ENCODE data around the gene PKP1. TPM values are rescaled to one million over a fixed set of nuclear protein-coding genes. Genes with fewer than 3 reads are reported as not detected.

PKP1 gene
- total and polyA plus RNA-seq, 9 donors = 3.3 to 40.4 (median 10.5) TPM

GRCh38 chr1:201268604-201269151 is 14.6 kb upstream of the PKP1 start:
- DNase-seq = peak; percentile 90
- no peaks in the 10 kb centered on the region for H3K9me3 ChIP-seq (replicated peaks; ENCODE audit: control insufficient read depth, low read depth, low read length)
- H3K27me3 ChIP-seq (ENCODE audit: control insufficient read depth, insufficient read depth, low read length) = peaks cover 16% of the 10 kb centered on the region
- H3K27ac ChIP-seq (ENCODE audit: low read length) = peak overlapping the region; percentile 80
- 21% methylated on average over 6 of the region's 12 CpGs for WGBS (ENCODE audit: insufficient coverage)
- H3K4me3 ChIP-seq (ENCODE audit: low read length) = no peak overlapping the region
- H3K4me1 ChIP-seq (ENCODE audit: control insufficient read depth, insufficient read depth, low read length) = peaks cover 29% of the 10 kb centered on the region
- H3K36me3 ChIP-seq (ENCODE audit: control insufficient read depth, insufficient read depth, low read length) = no peaks in the 10 kb centered on the region

- peaks cover 28% of the 10 kb centered on the region for H3K4me1 ChIP-seq (ENCODE audit: control insufficient read depth, insufficient read depth, low read length)
- peak overlapping the region; percentile 80 for H3K27ac ChIP-seq (ENCODE audit: low read length)
- no peak overlapping the region for H3K4me3 ChIP-seq (ENCODE audit: low read length)
- no peaks in the 10 kb centered on the region for H3K36me3 ChIP-seq (ENCODE audit: control insufficient read depth, insufficient read depth, low read length)
- no peak for DNase-seq
- WGBS (ENCODE audit: insufficient coverage) = 76% methylated on average over 5 of the region's 7 CpGs
- H3K27me3 ChIP-seq (ENCODE audit: control insufficient read depth, insufficient read depth, low read length) = peaks cover 16% of the 10 kb centered on the region
- H3K9me3 ChIP-seq (replicated peaks; ENCODE audit: control insufficient read depth, low read depth, low read length) = no peaks in the 10 kb centered on the region
Observed at GRCh38 chr1:201269281-201269680, 14.0 kb upstream of the PKP1 start.

GRCh38 chr1:201269900-201270410 is 13.4 kb upstream of the PKP1 start:
- Histone ChIP-seq H3K27me3 (ENCODE audit: control insufficient read depth, insufficient read depth, low read length) (peaks cover 16% of the 10 kb centered on the region), H3K4me1 (ENCODE audit: control insufficient read depth, insufficient read depth, low read length) (peaks cover 34% of the 10 kb centered on the region), H3K36me3 (ENCODE audit: control insufficient read depth, insufficient read depth, low read length) (no peaks in the 10 kb centered on the region), H3K9me3 (replicated peaks; ENCODE audit: control insufficient read depth, low read depth, low read length) (no peaks in the 10 kb centered on the region), H3K4me3 (ENCODE audit: low read length) (no peak overlapping the region), H3K27ac (ENCODE audit: low read length) (no peak overlapping the region)
- no peak for DNase-seq
- 80% methylated on average over 4 of the region's 6 CpGs for WGBS (ENCODE audit: insufficient coverage)

DNA sequence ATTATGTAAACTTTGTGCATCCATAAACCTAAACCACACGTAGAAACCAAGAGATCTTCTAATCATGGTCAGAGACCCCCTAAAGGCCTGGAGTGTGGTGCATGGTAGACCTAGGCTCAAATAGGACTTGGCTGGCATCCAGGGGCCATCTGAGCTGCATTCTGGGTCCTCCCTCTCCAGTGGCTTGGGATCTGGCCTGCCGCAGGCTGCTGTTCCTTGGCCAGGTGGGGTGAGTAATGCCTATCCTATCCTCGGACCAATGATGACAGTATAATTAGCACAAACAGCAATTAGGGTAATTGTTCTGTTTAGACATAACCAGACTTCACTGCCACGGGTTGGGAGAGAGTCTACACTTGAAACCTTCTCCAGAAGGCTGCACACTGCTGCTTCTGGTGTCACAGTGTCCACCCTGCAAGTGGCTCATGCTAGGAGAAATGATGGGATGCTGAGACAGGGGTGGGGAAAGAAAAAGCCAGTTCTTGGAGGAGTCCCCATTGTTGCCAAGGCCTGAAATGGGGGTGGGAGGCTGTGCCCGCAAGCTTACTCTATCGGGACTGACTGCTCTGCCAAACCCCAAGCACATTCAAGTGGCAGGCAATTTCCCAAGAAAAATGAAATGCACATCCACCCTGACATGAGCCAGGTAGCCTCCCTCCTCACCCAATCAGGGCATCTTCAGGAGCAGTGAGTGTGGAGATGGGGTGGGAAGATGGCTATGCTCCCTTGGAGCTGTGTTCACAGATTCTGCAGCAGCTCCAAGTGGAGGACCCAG is 12.5 kb upstream of the PKP1 start:
- no peak for DNase-seq
- H3K36me3 ChIP-seq (ENCODE audit: control insufficient read depth, insufficient read depth, low read length) = no peaks in the 10 kb centered on the region
- H3K27me3 ChIP-seq (ENCODE audit: control insufficient read depth, insufficient read depth, low read length) = peaks cover 16% of the 10 kb centered on the region
- WGBS (ENCODE audit: insufficient coverage) = 88% methylated on average over 1 of the region's 6 CpGs
- H3K27ac ChIP-seq (ENCODE audit: low read length) = no peak overlapping the region
- H3K4me1 ChIP-seq (ENCODE audit: control insufficient read depth, insufficient read depth, low read length) = peaks cover 42% of the 10 kb centered on the region
- H3K9me3 ChIP-seq (replicated peaks; ENCODE audit: control insufficient read depth, low read depth, low read length) = no peaks in the 10 kb centered on the region
- H3K4me3 ChIP-seq (ENCODE audit: low read length) = no peak overlapping the region

DNA sequence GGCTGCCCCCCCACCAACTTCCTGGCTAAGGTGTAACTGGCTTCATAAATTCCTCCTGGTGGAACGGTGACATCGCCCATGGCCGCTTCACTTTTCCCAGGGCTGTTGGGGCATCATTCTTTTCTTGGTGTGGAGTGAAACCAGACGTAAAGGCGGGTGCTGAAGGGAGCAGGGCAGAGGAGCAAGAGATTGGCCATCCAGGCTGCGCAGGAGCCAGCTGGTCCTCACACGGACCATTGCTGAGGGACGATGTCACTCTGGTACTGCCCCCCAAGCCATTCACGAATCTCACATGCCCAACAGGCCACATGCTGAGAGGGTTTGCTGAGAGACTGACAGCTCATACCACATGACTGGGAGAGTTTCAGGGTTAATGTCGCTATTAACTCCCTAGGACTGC is 10.5 kb upstream of the PKP1 start:
- DNase-seq = no peak
- H3K36me3 ChIP-seq (ENCODE audit: control insufficient read depth, insufficient read depth, low read length) = no peaks in the 10 kb centered on the region

DNA sequence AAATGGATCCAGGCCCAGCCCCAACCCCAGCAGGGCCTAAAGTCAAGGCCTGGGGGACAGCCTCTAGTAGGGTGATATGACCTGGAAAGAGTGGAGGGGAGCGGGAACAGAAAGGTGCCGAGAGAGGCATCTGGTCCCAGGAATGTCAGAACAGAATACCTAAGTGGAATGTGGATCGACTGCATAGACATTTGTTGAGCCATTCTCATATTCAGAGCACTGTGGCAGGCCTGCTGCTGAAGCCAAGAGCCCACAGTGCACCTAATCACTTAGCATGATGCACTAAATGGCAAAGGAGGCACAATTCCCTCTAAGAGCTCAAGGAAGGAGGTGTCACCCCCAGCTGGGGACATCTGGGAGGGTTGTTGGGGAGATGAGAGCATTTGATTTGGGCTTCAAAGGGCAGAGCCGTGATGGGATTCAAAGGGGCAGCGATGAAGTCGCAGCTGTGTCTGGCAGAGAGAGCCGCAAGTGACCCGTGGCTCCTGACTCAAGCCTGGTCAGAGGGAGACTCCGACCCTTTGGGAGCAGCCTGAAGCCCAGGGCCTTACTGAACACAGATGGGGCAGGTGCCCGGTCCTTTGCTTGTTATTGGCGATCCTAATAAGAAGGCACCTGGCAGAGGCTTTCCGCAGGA is 8.6 kb upstream of the PKP1 start:
- H3K9me3 ChIP-seq (replicated peaks; ENCODE audit: control insufficient read depth, low read depth, low read length) = no peaks in the 10 kb centered on the region
- peak overlapping the region; percentile 44 for H3K27ac ChIP-seq (ENCODE audit: low read length)
- DNase-seq = no peak
- peaks cover 35% of the 10 kb centered on the region for H3K4me1 ChIP-seq (ENCODE audit: control insufficient read depth, insufficient read depth, low read length)
- WGBS (ENCODE audit: insufficient coverage) = 73% methylated on average over 12 of the region's 12 CpGs
- H3K4me3 ChIP-seq (ENCODE audit: low read length) = no peak overlapping the region
- peaks cover 12% of the 10 kb centered on the region for H3K27me3 ChIP-seq (ENCODE audit: control insufficient read depth, insufficient read depth, low read length)
- H3K36me3 ChIP-seq (ENCODE audit: control insufficient read depth, insufficient read depth, low read length) = no peaks in the 10 kb centered on the region

More for the DNA sequence above, 10.5 kb upstream of the PKP1 start:
- no peaks in the 10 kb centered on the region for H3K9me3 ChIP-seq (replicated peaks; ENCODE audit: control insufficient read depth, low read depth, low read length)
- H3K4me1 ChIP-seq (ENCODE audit: control insufficient read depth, insufficient read depth, low read length) = peaks cover 49% of the 10 kb centered on the region
- peaks cover 12% of the 10 kb centered on the region for H3K27me3 ChIP-seq (ENCODE audit: control insufficient read depth, insufficient read depth, low read length)
- 61% methylated on average over 6 of the region's 10 CpGs for WGBS (ENCODE audit: insufficient coverage)
- H3K27ac ChIP-seq (ENCODE audit: low read length) = no peak overlapping the region
- H3K4me3 ChIP-seq (ENCODE audit: low read length) = no peak overlapping the region

DNA sequence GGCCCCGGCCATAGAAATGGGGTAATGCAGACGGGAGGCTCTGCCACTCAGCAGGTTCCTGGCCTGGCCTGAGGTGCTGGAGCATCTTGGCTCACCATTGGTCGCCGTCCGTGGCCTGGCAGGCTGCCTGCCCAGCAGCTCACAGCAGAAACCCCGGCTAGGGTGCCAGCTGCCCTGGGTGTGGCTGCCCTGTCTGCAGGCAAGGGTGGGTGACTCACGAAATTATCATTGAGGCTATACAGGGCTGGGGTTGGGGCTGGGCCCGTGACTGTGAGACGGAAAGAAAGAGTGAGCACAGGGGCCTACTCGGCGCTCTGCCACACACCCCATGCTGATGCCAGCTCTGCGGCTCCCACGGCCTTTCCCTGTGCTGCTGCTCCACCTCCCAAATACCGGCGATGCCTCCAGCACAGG is 8.0 kb upstream of the PKP1 start:
- H3K9me3 ChIP-seq (replicated peaks; ENCODE audit: control insufficient read depth, low read depth, low read length) = no peaks in the 10 kb centered on the region
- H3K27me3 ChIP-seq (ENCODE audit: control insufficient read depth, insufficient read depth, low read length) = peaks cover 8% of the 10 kb centered on the region
- H3K4me3 ChIP-seq (ENCODE audit: low read length) = no peak overlapping the region
- no peaks in the 10 kb centered on the region for H3K36me3 ChIP-seq (ENCODE audit: control insufficient read depth, insufficient read depth, low read length)
- H3K27ac ChIP-seq (ENCODE audit: low read length) = peak overlapping the region; percentile 44
- peak; percentile 70 for DNase-seq
- 71% methylated on average over 11 of the region's 15 CpGs for WGBS (ENCODE audit: insufficient coverage)
- peaks cover 35% of the 10 kb centered on the region for H3K4me1 ChIP-seq (ENCODE audit: control insufficient read depth, insufficient read depth, low read length)

GRCh38 chr1:201276891-201277290 is 6.4 kb upstream of the PKP1 start:
- H3K4me3 ChIP-seq (ENCODE audit: low read length) = no peak overlapping the region
- no peaks in the 10 kb centered on the region for H3K36me3 ChIP-seq (ENCODE audit: control insufficient read depth, insufficient read depth, low read length)
- H3K27me3 ChIP-seq (ENCODE audit: control insufficient read depth, insufficient read depth, low read length) = peaks cover 13% of the 10 kb centered on the region
- H3K4me1 ChIP-seq (ENCODE audit: control insufficient read depth, insufficient read depth, low read length) = peaks cover 33% of the 10 kb centered on the region
- no peak overlapping the region for H3K27ac ChIP-seq (ENCODE audit: low read length)
- WGBS (ENCODE audit: insufficient coverage) = 71% methylated on average over 4 of the region's 6 CpGs
- no peaks in the 10 kb centered on the region for H3K9me3 ChIP-seq (replicated peaks; ENCODE audit: control insufficient read depth, low read depth, low read length)
- DNase-seq = no peak

GRCh38 chr1:201277441-201277840 is 5.9 kb upstream of the PKP1 start:
- H3K27me3 ChIP-seq (ENCODE audit: control insufficient read depth, insufficient read depth, low read length) = peaks cover 18% of the 10 kb centered on the region
- no peaks in the 10 kb centered on the region for H3K36me3 ChIP-seq (ENCODE audit: control insufficient read depth, insufficient read depth, low read length)
- H3K4me3 ChIP-seq (ENCODE audit: low read length) = no peak overlapping the region
- peaks cover 33% of the 10 kb centered on the region for H3K4me1 ChIP-seq (ENCODE audit: control insufficient read depth, insufficient read depth, low read length)
- DNase-seq = no peak
- 71% methylated on average over 3 of the region's 4 CpGs for WGBS (ENCODE audit: insufficient coverage)
- no peak overlapping the region for H3K27ac ChIP-seq (ENCODE audit: low read length)
- H3K9me3 ChIP-seq (replicated peaks; ENCODE audit: control insufficient read depth, low read depth, low read length) = no peaks in the 10 kb centered on the region

- Histone ChIP-seq H3K36me3 (ENCODE audit: control insufficient read depth, insufficient read depth, low read length) (no peaks in the 10 kb centered on the region), H3K4me3 (ENCODE audit: low read length) (no peak overlapping the region), H3K9me3 (replicated peaks; ENCODE audit: control insufficient read depth, low read depth, low read length) (no peaks in the 10 kb centered on the region), H3K27me3 (ENCODE audit: control insufficient read depth, insufficient read depth, low read length) (peaks cover 35% of the 10 kb centered on the region), H3K27ac (ENCODE audit: low read length) (no peak overlapping the region), H3K4me1 (ENCODE audit: control insufficient read depth, insufficient read depth, low read length) (peaks cover 50% of the 10 kb centered on the region)
- WGBS (ENCODE audit: insufficient coverage) = 31% methylated on average over 4 of the region's 8 CpGs
- DNase-seq = peak; percentile 67
Observed at GRCh38 chr1:201279313-201279712, 4.0 kb upstream of the PKP1 start.

Measured in muscle of leg (tissue), 11 donors.